HepG2 (cell line): ENCODE measurements around the gene AP3M1. TPM values are rescaled to one million over a fixed set of nuclear protein-coding genes. Genes with fewer than 3 reads are reported as not detected.

ENCODE experiments used
- CENPT ChIP-seq: sonication (generic); formaldehyde crosslinking; IDR thresholded peaks from 2 replicates; pipeline ENCODE4 v1.8.0; 2022; ENCODE audit warnings: low read depth, mild to moderate bottlenecking, moderate library complexity, missing genetic modification reagents
- CREB1 ChIP-seq, 2 experiments: fragments of 450-650 bp in 1 of 2; IDR thresholded peaks; 2 replicates each; pipeline ENCODE4 v1.6.1; 2016 to 2017; ENCODE audit warnings: control low read depth in 1 of 2, mild to moderate bottlenecking in 1 of 2, missing compliant biosample characterization in 1 of 2, missing genetic modification characterization in 1 of 2
- HNRNPLL ChIP-seq: fragments of 200-400 bp; formaldehyde crosslinking; IDR thresholded peaks from 2 replicates; pipeline ENCODE4 v1.6.1; 2017; ENCODE audit warnings: mild to moderate bottlenecking, low read depth, low read length; ENCODE audit not compliant: poor library complexity, severe bottlenecking
- KLF11 ChIP-seq: IDR thresholded peaks from 2 replicates; pipeline ENCODE4 v1.6.1; 2016; ENCODE audit warnings: missing compliant biosample characterization
- NCOA2 ChIP-seq: sonication (generic); formaldehyde crosslinking; IDR thresholded peaks from 2 replicates; pipeline ENCODE4 v1.8.0; 2022; ENCODE audit warnings: inconsistent platforms
- NFKBIZ ChIP-seq: IDR thresholded peaks from 2 replicates; pipeline ENCODE4 v1.6.1; 2018; ENCODE audit warnings: missing genetic modification reagents, missing compliant biosample characterization
- SP2 ChIP-seq: sonication (generic); formaldehyde crosslinking; IDR thresholded peaks from 2 replicates; pipeline ENCODE4 v1.5.1; 2020; ENCODE audit warnings: mild to moderate bottlenecking, missing genetic modification reagents
- SYNCRIP ChIP-seq: fragments of 200-400 bp; formaldehyde crosslinking; IDR thresholded peaks from 2 replicates; pipeline ENCODE4 v1.6.1; 2018; ENCODE audit warnings: mild to moderate bottlenecking, low read depth, low read length; ENCODE audit not compliant: insufficient read depth
- TAF1 ChIP-seq: sonication (generic); formaldehyde crosslinking; IDR thresholded peaks from 2 replicates; pipeline ENCODE4 v1.4.0; 2020; ENCODE audit warnings: missing genetic modification reagents
- TEAD2 ChIP-seq: sonication (generic); formaldehyde crosslinking; IDR thresholded peaks from 2 replicates; pipeline ENCODE4 v1.9.0; 2021; ENCODE audit warnings: missing genetic modification reagents
- YEATS4 ChIP-seq: sonication (generic); formaldehyde crosslinking; IDR thresholded peaks from 2 replicates; pipeline ENCODE4 v1.4.0; 2020; ENCODE audit warnings: missing genetic modification reagents, borderline replicate concordance
- ZBTB1 ChIP-seq: sonication (generic); formaldehyde crosslinking; IDR thresholded peaks from 2 replicates; pipeline ENCODE4 v1.4.0; 2020; ENCODE audit warnings: missing genetic modification reagents, borderline replicate concordance
- ZNF20 ChIP-seq: sonication (generic); formaldehyde crosslinking; IDR thresholded peaks from 2 replicates; pipeline ENCODE4 v1.4.0; 2020; ENCODE audit warnings: mild to moderate bottlenecking, moderate library complexity, missing genetic modification reagents
- ZNF296 ChIP-seq: sonication (generic); formaldehyde crosslinking; conservative IDR thresholded peaks from 2 replicates; pipeline ENCODE4 v1.5.0; 2020; ENCODE audit warnings: mild to moderate bottlenecking, missing genetic modification reagents
- ZNF329 ChIP-seq: sonication (generic); formaldehyde crosslinking; IDR thresholded peaks from 2 replicates; pipeline ENCODE4 v1.9.0; 2021; ENCODE audit warnings: low read depth, mild to moderate bottlenecking, missing genetic modification reagents
- ZNF547 ChIP-seq: sonication (generic); formaldehyde crosslinking; IDR thresholded peaks from 2 replicates; pipeline ENCODE4 v1.5.1; 2020; ENCODE audit warnings: mild to moderate bottlenecking, missing genetic modification reagents
- ZNF572 ChIP-seq: sonication (generic); formaldehyde crosslinking; IDR thresholded peaks from 2 replicates; pipeline ENCODE4 v1.5.1; 2020; ENCODE audit warnings: mild to moderate bottlenecking, missing genetic modification reagents
- ZNF614 ChIP-seq: IDR thresholded peaks from 2 replicates; pipeline ENCODE4 v1.6.1; 2018; ENCODE audit warnings: missing biosample characterization, missing genetic modification reagents, inconsistent platforms, borderline replicate concordance
- ZNF776 ChIP-seq: sonication (generic); formaldehyde crosslinking; IDR thresholded peaks from 2 replicates; pipeline ENCODE4 v1.4.0; 2020; ENCODE audit warnings: mild to moderate bottlenecking, missing genetic modification reagents
- ZNF781 ChIP-seq: sonication (generic); formaldehyde crosslinking; IDR thresholded peaks from 2 replicates; pipeline ENCODE4 v1.5.1; 2020; ENCODE audit warnings: borderline replicate concordance, mild to moderate bottlenecking, missing genetic modification reagents; ENCODE audit errors: not compliant biosample characterization
- ZNF850 ChIP-seq: sonication (generic); formaldehyde crosslinking; conservative IDR thresholded peaks from 2 replicates; pipeline ENCODE4 v1.9.0; 2021; ENCODE audit warnings: mild to moderate bottlenecking, missing genetic modification reagents
- ZNF879 ChIP-seq: sonication (generic); formaldehyde crosslinking; IDR thresholded peaks from 2 replicates; pipeline ENCODE4 v1.8.1; 2023; ENCODE audit warnings: missing genetic modification reagents
- polyA plus RNA-seq, 8 experiments: library from polyadenylated mRNA; depleted of rRNA in 3 of 8; stranded (reverse) in 7 of 8; unstranded in 1 of 8; fragments of >200 nt; fragmentation: Illumina TruSeq in 4 of 8; extraction: Trizol in 4 of 8; gene quantifications; 2 replicates each; pipeline versions ENCODE4 v1.2.1 to v1.2.3, GENCODE V29; 2011 to 2016; ENCODE audit warnings: low read depth in 4 of 8, missing spikeins in 1 of 8, mixed read lengths in 1 of 8; ENCODE audit not compliant: insufficient read depth in 1 of 8
- total RNA-seq, 5 experiments: library from RNA; depleted of rRNA; stranded (reverse); fragments of >200 nt; fragmentation: Illumina TruSeq; extraction: Trizol; gene quantifications; 2 replicates each; pipeline ENCODE4 v1.2.3, GENCODE V29; 2016; ENCODE audit warnings: low read depth in 1 of 5
- TF ChIP-seq, protein P1 (sequence below): sonication (generic); formaldehyde crosslinking; IDR thresholded peaks from 2 replicates; pipeline ENCODE4 v1.4.0; 2020; ENCODE audit warnings: low read depth, mild to moderate bottlenecking, missing genetic modification reagents
- TF ChIP-seq, protein P2 (sequence below): sonication (generic); formaldehyde crosslinking; IDR thresholded peaks from 2 replicates; pipeline ENCODE4 v1.9.0; 2021; ENCODE audit warnings: missing genetic modification reagents, borderline replicate concordance
- TF ChIP-seq, protein P3 (sequence below): conservative IDR thresholded peaks from 2 replicates; pipeline ENCODE4 v1.6.1; 2018; ENCODE audit warnings: missing genetic modification reagents

The AP3M1 gene
- total and polyA plus RNA-seq, 2 of the 13 experiments (the other 11 are each of a cell fraction or from before 2014, with no cell fraction given) = 29.0 to 31.6 TPM

DNA sequence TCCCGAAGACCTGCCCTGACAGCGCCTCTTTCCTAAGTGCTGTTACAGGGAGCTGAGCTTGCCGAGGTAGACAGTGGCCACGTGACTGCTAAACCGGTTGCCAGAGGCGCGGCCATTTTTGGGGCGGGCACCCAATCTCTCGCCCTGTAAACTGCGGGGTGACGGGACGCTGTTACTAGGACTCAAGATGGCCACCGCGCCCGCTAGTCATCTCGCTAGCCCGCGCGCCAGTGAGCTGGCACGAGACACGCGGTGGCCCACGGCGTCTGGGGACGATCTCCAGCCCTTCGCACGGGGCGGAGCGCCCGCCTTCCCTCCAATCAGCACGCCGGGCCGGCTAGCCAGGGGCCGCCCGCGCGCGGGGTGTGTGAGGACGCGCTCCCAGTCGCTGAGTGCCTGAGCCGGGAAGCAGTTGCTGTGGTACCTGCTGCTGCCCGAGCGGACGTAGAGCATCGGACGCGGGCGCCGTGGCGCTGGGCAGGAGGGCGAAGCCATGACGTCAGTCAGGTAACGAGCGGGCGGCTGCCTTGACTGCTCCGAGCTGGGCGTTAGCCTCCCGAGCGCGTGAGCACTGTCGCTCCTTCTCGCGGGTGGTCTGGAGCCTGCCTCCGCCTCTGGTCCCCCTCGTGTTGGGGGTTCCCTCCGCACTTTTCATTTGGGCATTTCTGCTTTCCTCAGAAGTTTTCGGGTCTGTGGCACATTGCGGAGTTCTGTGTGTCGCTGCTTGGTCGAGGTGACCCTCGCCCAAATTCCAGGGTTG, 25.9 kb upstream of the AP3M1 start (continued):
- TF ChIP-seq ZNF20 (CRISPR knock-in tag) (0 out of 2 replicates have a peak, but pooled peaks have one; percentile 84), CREB1 (IDR thresholded peaks at IDR 0.05) (peak; percentile 94), CREB1 (CRISPR knock-in tag; IDR thresholded peaks at IDR 0.05) (peak; percentile 66; the same call in 1 of the 2 replicates), ZNF781 (CRISPR knock-in tag) (peak; percentile 92), ZNF879 (CRISPR knock-in tag) (0 out of 2 replicates have a peak, but pooled peaks have one; percentile 39), ZNF572 (CRISPR knock-in tag) (0 out of 2 replicates have a peak, but pooled peaks have one; percentile 9), ZNF547 (CRISPR knock-in tag) (no peak), SP2 (CRISPR knock-in tag) (no peak), YEATS4 (peak; percentile 93), ZNF614 (peak; percentile 85), HNRNPLL (peak; percentile 81), KLF11 (CRISPR knock-in tag) (peak; percentile 64; the same call in 1 of the 2 replicates), ZBTB1 (no peak), SYNCRIP (no peak), ZNF296 (CRISPR knock-in tag) (no peak), ZNF329 (CRISPR knock-in tag) (0 out of 2 replicates have a peak, but pooled peaks have one; percentile 79), TEAD2 (CRISPR knock-in tag) (0 out of 2 replicates have a peak, but pooled peaks have one; percentile 46), TAF1 (CRISPR knock-in tag) (peak; percentile 99), ZNF850 (no peak), NCOA2 (CRISPR knock-in tag) (peak; percentile 70), NFKBIZ (CRISPR knock-in tag) (peak; percentile 64; the same call in 1 of the 2 replicates), CENPT (CRISPR knock-in tag) (peak; percentile 85), ZNF776 (CRISPR knock-in tag) (peak; percentile 95)
- TF ChIP-seq, protein P1, sequence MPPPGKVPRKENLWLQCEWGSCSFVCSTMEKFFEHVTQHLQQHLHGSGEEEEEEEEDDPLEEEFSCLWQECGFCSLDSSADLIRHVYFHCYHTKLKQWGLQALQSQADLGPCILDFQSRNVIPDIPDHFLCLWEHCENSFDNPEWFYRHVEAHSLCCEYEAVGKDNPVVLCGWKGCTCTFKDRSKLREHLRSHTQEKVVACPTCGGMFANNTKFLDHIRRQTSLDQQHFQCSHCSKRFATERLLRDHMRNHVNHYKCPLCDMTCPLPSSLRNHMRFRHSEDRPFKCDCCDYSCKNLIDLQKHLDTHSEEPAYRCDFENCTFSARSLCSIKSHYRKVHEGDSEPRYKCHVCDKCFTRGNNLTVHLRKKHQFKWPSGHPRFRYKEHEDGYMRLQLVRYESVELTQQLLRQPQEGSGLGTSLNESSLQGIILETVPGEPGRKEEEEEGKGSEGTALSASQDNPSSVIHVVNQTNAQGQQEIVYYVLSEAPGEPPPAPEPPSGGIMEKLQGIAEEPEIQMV = peak; percentile 89
- TF ChIP-seq, protein P2, sequence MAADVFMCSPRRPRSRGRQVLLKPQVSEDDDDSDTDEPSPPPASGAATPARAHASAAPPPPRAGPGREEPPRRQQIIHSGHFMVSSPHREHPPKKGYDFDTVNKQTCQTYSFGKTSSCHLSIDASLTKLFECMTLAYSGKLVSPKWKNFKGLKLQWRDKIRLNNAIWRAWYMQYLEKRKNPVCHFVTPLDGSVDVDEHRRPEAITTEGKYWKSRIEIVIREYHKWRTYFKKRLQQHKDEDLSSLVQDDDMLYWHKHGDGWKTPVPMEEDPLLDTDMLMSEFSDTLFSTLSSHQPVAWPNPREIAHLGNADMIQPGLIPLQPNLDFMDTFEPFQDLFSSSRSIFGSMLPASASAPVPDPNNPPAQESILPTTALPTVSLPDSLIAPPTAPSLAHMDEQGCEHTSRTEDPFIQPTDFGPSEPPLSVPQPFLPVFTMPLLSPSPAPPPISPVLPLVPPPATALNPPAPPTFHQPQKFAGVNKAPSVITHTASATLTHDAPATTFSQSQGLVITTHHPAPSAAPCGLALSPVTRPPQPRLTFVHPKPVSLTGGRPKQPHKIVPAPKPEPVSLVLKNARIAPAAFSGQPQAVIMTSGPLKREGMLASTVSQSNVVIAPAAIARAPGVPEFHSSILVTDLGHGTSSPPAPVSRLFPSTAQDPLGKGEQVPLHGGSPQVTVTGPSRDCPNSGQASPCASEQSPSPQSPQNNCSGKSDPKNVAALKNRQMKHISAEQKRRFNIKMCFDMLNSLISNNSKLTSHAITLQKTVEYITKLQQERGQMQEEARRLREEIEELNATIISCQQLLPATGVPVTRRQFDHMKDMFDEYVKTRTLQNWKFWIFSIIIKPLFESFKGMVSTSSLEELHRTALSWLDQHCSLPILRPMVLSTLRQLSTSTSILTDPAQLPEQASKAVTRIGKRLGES (CRISPR knock-in tag) = peak; percentile 64
- TF ChIP-seq, protein P3, sequence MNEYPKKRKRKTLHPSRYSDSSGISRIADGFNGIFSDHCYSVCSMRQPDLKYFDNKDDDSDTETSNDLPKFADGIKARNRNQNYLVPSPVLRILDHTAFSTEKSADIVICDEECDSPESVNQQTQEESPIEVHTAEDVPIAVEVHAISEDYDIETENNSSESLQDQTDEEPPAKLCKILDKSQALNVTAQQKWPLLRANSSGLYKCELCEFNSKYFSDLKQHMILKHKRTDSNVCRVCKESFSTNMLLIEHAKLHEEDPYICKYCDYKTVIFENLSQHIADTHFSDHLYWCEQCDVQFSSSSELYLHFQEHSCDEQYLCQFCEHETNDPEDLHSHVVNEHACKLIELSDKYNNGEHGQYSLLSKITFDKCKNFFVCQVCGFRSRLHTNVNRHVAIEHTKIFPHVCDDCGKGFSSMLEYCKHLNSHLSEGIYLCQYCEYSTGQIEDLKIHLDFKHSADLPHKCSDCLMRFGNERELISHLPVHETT (CRISPR knock-in tag) = peak; percentile 52
